ENCODE data around the gene ITGAX.
"Not testable (repeated sequence)": the region's sequence is repeated elsewhere in the genome, so short reads cannot be mapped to it uniquely, and the experiment has no call there.

The ITGAX gene

DNA sequence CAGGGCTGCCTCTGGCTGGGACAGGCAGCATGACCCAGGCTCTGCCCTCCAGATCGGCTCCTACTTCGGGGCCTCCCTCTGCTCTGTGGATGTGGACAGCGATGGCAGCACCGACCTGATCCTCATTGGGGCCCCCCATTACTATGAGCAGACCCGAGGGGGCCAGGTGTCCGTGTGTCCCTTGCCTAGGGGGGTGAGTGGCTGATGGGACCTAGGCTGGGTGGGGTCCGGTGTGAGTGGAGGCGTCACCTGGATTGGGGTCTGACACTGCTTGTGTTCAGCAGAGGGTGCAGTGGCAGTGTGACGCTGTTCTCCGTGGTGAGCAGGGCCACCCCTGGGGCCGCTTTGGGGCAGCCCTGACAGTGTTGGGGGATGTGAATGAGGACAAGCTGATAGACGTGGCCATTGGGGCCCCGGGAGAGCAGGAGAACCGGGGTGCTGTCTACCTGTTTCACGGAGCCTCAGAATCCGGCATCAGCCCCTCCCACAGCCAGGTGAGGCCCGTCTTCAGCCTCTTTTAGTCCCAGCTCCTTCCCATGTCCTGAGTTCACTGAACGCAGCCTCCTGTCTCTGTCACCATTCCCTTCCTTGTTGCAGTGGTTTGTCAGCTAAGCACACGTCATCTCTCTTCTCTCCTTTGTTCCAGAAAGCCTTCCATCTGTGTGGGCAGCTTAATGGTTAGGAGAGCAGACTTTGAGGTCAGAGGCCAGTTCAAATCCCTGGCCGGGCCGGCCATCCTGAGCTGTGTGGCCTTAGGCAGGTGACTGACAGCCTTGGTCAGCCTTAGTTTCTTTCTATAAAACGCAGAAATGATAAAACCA is 56.3 kb downstream of the ITGAX start:
- no peak for DNase-seq

DNA sequence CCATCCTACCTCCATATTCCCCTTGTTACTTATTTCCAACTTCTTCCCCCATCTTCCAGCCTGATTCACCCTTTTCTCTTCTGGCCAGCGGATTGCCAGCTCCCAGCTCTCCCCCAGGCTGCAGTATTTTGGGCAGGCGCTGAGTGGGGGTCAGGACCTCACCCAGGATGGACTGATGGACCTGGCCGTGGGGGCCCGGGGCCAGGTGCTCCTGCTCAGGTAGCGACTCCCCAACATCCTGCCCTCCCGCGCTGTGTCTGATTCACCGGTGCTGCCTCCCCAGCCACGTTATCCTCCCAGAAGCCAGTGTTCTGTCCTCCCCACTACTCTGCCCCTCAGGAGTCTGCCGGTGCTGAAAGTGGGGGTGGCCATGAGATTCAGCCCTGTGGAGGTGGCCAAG is 57.8 kb downstream of the ITGAX start:
- no peak for DNase-seq

DNA sequence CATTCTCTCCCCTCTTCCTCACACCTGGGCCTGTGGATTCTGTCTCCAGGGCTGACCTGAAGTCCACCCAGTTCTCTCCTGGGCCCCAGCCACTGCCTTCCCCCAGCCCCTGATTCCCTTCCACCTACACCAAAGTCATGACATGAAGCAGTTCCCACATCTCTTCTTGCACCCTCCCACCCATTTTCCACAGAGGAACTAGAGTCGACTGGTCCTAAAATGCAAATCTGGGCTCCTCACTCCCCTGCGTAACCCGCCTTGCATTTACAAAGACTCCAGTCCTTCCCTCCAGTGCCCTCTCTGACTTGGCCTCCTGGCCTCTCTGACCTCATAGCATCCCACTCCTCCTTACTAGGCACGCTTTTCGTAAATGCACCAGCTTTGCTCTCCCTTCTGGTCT is 58.4 kb downstream of the ITGAX start:
- DNase-seq = peak; percentile 44 to 60 (median 58)

DNA sequence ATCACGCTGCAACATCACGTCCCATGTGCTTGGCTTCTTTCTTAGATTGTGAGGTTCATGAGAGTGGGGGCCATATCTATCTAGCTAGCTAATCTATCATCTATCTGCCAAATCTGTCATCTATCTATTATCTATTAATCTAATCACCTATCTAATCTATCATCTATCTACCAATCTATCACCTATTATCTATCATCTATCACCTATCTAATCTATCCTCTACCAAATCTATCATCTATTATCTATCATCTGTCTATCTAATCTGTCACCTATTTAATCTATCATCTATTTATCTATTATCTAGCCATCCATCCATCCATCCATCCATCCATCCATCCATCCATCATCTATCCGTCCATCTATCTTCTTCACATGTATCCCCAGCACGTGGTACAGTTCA is 59.0 kb downstream of the ITGAX start:
- DNase-seq = no peak

DNA sequence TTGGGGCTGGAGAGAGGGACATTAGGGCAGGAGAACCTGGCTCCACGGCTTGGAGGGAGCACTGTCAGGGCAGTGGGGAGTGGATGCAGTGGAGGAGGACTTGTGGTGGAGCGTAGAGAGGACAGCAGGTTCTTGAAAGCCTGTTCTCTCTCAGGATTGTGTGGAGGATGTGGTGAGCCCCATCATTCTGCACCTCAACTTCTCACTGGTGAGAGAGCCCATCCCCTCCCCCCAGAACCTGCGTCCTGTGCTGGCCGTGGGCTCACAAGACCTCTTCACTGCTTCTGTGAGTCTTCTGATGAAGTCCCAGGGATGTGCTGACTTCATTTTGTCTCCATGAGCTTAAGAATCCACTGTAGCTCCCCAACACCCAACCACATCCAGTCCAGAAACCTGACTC is 59.7 kb downstream of the ITGAX start:
- DNase-seq = no peak

DNA sequence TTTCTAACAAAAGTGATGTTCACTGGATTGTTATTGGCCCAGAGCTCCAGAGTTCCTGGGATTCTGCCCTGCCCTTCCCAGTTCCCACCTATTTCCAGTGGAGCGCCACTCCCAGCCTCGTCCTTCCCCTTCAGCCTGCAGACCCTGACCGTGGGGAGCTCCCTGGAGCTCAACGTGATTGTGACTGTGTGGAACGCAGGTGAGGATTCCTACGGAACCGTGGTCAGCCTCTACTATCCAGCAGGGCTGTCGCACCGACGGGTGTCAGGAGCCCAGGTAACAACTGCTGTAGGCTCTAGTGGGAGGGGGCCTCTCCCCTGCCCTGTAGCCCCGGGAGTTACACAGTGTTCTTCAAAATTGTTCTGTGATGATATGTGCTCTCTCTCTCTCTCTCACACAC is 61.4 kb downstream of the ITGAX start:
- DNase-seq = no peak

DNA sequence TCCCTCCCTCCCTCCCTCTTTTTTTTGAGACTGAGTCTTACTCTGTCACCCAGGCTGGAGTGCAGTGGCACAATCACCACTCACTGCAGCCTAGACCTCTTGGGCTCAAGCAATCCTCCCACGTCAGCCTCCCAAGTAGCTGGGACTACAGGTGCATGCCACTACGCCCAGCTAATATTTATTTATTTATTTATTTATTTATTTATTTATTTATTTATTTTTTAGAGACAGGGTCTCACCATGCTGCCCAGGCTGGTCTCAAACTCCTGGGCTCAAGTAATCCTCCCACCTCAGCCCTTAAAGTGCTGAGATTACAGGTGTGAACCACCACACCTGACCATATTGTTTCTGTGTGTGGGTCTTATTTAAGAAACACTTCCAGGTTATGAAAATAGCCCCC is 62.1 kb downstream of the ITGAX start:
- not testable (repeated sequence) for DNase-seq

DNA sequence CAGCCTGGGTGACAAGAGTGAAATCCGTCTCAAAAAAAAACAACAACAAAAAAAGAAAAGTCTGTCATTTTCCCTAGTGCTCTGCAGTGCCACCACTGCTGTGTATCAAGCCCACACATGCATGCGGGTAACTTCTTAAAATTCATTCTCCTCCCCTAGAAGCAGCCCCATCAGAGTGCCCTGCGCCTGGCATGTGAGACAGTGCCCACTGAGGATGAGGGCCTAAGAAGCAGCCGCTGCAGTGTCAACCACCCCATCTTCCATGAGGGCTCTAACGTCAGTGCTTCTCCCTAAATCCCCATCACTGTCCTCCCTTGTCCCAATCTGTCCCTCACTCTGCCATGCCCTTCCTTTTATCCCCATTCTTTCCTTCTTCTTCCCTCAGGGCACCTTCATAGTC is 62.9 kb downstream of the ITGAX start:
- no peak for DNase-seq

DNA sequence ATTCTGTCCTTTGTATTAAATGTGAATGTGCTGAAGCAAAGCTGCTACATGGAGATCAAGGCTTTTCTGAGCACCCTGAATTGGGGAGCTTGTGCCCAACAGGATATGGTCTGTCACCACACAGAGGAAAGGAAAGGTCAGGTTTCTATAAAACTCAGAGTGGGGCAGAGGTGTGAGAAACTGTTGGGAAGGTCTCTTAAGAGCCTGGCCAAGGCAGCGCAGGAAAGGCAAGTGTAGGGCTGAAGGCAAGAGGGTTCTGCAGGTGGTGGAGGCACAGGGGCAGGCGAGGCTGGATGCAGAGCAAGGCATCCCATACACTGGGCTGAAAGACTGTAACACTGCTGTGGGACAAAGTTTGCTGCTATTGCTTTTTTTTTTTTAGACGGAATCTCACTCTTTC is 65.1 kb downstream of the ITGAX start:
- DNase-seq = no peak

DNA sequence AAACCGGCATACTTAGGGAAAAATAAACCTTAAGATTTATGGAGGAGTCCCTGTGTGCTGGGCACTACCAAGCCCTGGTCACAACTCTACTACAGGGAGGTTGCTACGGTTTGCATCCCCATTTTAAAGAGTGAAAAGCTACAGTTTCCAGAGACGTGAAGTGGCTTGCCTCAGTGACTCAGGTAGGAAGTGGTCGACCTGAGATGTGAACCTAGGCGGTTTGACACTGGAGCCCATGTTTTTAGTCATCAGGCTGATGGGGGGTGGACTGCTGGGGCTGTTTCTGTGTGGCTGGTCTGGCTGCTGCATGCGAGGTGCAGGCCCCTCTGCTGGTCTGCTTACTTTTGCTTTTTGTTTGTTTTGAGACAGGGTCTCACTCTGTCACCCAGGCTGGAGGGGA is 66.6 kb downstream of the ITGAX start:
- DNase-seq = no peak

DNA sequence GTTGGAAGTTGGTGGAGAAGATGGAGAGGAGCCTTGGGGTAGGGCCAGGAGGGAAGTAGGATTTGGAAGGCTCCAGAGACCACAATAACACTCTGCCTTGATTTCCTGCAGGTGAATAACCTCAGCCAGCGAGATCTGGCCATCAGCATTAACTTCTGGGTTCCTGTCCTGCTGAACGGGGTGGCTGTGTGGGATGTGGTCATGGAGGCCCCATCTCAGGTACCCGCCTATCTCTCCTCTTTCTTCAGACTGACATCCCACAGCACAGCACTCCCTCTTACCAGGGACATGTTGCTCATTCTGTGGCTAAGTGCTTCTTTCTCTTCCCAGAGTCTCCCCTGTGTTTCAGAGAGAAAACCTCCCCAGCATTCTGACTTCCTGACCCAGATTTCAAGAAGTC is 68.3 kb downstream of the ITGAX start:
- DNase-seq = no peak

DNA sequence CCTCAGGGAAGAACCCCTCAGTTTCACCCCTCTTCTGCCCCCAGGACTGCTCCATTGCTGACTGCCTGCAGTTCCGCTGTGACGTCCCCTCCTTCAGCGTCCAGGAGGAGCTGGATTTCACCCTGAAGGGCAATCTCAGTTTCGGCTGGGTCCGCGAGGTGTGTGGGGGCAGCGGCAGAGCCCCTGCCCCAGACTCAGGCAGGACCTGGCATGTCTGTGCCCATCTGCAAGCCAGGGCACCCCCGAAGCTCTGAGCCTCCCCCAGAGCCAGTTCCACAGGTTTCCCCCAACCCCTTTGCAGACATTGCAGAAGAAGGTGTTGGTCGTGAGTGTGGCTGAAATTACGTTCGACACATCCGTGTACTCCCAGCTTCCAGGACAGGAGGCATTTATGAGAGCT is 68.8 kb downstream of the ITGAX start:
- no peak for DNase-seq

DNA sequence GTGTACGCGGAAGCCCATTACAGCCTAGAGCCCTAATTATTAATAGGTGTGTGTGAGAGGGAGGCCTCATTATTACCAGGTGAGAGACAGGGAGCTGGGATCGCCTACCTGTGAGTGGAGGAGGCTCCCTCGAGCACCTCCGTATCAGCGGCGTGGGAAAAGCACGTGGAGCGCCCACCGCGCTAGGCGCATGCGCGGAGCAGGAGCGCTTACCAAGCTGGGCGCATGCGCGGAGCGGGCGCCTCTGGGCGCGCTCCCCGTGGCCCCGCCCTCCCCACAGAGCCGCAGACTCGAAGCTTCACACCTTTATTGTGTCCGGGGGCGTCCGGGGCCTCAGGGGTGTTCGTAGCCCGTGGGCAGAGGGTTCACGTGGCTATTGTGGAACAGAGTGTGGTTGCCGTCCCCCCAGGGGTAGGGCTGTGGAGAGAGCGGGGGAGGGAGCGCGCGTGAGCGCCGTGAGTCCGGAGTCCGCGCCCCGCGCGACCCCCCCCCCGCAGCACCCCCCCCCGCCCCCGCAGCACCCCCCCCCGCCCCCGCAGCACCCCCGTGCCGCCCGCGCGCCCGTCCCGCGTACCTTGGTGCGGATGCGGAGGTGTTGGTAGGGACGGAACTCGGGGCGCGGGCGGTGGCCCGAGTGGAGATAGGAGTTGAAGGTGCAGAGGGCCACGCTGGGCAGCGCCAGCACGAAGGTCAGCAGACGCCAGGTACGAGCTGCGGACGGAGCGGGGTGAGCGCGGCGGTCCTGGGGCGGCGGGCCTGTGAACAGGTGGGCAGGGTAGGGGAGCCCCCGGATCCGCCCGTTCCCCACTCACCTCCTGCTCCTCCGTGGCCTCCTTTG is 72.7 kb downstream of the ITGAX start:
- DNase-seq = peak; percentile 62 to 89 (median 82)

DNA sequence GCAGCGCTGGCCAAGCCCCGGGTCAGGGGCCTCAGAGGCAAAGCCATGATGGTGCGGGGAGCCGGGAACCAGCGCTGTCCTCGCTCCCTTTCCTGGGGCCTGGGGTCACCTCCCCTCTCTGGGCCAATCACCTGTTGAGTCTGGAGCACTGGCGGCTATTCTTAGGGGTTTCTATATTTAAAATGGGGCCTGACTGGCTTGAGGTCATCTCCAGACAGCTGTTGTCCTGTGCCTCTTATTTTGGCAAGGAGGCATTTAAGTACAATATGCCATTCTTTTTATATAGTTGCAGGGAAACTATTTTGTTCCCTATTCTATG is 73.3 kb downstream of the ITGAX start, which contains the start of gene COX6A2:
Gene COX6A2, minus strand, starts transcription at position 82 of the 319 bp plus-strand sequence. Its CDS starts 35 bp downstream, at position 47.
- DNase-seq = no peak

DNA sequence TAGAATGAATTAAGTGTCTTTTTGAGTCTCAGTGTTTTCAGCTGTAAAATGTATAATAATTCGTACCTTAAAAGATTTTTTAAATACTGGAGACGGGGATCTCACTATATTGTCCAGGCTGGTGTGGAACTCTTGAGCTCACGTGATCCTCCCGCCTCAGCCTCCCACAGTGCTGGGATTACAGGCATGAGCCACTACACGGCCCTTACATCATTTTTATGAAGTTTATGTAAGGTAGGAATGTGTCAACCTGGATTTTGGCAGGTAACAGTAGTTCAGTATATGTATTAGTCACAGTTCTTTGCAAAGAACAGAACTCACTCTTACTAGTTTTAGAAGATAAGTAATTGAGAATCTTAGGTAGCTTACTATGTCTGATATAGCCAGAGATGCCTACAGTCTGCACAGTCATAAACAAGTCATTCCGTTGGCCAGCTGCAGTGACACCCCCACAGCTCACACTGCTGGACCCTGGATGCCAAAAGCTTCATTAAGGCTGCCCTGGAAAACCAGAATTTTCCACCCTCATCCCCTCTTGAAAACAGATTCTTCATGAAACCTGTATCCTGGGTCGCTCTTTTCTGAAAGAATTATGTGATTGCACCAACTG is 73.8 kb downstream of the ITGAX start:
- DNase-seq = no peak

DNA sequence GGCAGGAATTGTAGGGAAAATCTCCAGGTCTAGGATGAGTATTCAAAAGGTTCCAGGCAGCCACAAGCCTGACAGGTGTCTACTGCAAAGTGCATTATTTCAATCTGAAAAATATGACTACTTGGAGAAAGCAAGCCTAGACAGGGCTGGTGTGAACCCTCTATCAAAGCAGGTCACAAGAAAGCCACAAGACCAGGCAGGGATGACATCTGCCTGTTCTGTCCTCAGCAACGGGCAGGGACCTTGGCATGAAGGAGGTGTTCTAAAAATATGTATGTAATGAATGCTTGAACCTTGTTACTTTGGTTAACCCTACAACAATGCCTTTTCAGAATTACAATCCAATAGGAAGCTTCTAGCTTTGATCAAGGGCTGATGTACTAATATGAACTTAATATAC is 74.3 kb downstream of the ITGAX start:
- DNase-seq = no peak

DNA sequence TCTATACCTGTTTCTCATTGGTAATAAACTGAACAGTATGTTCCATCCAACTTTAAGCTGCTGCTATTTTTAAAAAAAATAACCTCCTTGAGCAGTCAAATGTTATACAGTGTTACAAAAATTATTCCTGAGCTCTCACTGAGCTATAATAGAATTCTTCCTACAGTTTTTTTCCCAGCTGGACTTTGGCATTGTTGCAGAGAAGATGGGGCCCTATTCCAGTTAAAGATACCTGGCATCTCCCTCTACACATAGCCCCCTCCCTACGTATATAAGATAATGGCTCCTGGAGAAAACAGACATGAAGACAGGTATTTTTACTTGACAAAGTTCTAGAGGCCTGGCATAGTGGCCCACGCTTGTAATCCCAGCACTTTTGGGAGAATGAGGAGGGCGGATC is 74.8 kb downstream of the ITGAX start:
- no peak for DNase-seq

DNA sequence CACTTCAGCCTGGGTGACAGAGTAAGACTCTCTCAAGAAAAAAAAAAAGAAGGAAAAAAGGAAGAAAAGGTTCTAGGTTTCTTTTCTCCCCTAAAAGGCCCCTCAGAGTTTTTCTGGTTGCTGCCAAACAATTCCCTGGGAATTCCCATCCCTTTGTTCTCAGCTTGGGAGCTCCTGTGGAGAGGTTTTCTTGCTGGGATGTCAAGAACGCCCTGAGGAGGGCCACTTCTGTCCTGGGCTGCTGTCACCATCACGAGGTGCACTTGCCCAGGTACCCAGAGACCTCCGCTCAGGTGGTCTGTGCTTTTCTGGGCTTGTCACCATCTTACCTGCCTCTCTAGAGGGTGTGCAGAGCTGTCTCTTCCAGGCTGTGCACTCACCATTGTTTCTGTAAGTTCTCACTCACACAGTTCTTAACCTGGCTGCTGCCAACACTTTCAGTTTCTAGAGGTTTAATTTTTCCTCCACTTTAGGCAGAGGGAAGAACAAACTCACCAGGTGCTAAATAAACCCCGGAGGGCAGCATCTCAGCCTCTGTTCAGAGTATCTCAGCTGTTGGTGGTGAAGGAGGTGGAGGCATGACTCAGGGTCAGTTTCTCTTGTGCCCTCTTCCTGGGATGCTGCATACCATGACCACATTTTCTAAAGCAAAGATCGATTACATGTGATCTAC is 75.5 kb downstream of the ITGAX start:
- DNase-seq = no peak
